ENCODE results near the gene UBASH3A. TPM values are rescaled to one million over a fixed set of nuclear protein-coding genes. Genes with fewer than 3 reads are reported as not detected.

UBASH3A gene
- polyA plus RNA-seq, 1 of the 3 experiments (the other 2 are of a cell fraction) = not detected

GRCh38 chr21:42379426-42380215, 24.1 kb upstream of the UBASH3A start:
- Histone ChIP-seq H3K4me1 (ENCODE audit: control insufficient read depth in 1 of 2, insufficient read depth in 2 of 2, low read depth in 1 of 2, low read length in 1 of 2) (no peaks in the 10 kb centered on the region), H3K9me3 (no peaks in the 10 kb centered on the region), H3K27me3 (ENCODE audit: insufficient read depth) (no peaks in the 10 kb centered on the region), H2AFZ (ENCODE audit: low read depth) (no peak overlapping the region), H3F3A (replicated peaks; ENCODE audit: insufficient read depth) (no peaks in the 10 kb centered on the region), H3K9me2 (no peaks in the 10 kb centered on the region), H3K27ac (ENCODE audit: low read depth in 2 of 2, low read length in 1 of 2) (no peak overlapping the region), H3K79me2 (ENCODE audit: insufficient read depth) (no peaks in the 10 kb centered on the region), H3K9ac (no peak overlapping the region), H4K20me1 (ENCODE audit: insufficient read depth) (no peaks in the 10 kb centered on the region), H3K36me3 (replicated peaks in 1 of 2; ENCODE audit: control insufficient read depth in 1 of 2, insufficient read depth in 2 of 2, low read length in 1 of 2) (no peaks in the 10 kb centered on the region), H3K4me2 (no peak overlapping the region), H3K4me3 (ENCODE audit: low read depth in 2 of 2, low read length in 1 of 2) (no peak overlapping the region)
- WGBS (ENCODE audit: low lambda C conversion rate) = 17% methylated on average over 12 of the region's 17 CpGs
- CTCF ChIA-PET = no interaction called here
- POLR2A ChIA-PET = no interaction called here
- TF ChIP-seq EZH2phosphoT487 (IDR thresholded peaks at IDR 0.05; ENCODE audit: borderline replicate concordance, low read depth) (no peak), SIN3A (IDR thresholded peaks at IDR 0.05; ENCODE audit: borderline replicate concordance, low read depth, low read length) (no peak)
- no peak for DNase-seq

GRCh38 chr21:42381347-42381984, 22.2 kb upstream of the UBASH3A start:
- ChIA-PET CTCF (interaction anchor here (0.8 to 1.7 kb wide), 7 partner anchors 17 to 236 kb away, joined by 3 to 8 read pairs (median 3); no protein-coding TSS in a partner anchor), POLR2A (no interaction called here)
- WGBS (ENCODE audit: low lambda C conversion rate) = 0% methylated on average over 1 of the region's 1 CpG
- Histone ChIP-seq H3K36me3 (replicated peaks in 1 of 2; ENCODE audit: control insufficient read depth in 1 of 2, insufficient read depth in 2 of 2, low read length in 1 of 2) (no peaks in the 10 kb centered on the region), H3K27ac (ENCODE audit: low read depth in 2 of 2, low read length in 1 of 2) (no peak overlapping the region), H3F3A (replicated peaks; ENCODE audit: insufficient read depth) (no peaks in the 10 kb centered on the region), H3K4me2 (no peak overlapping the region), H2AFZ (ENCODE audit: low read depth) (no peak overlapping the region), H4K20me1 (ENCODE audit: insufficient read depth) (no peaks in the 10 kb centered on the region), H3K9ac (no peak overlapping the region), H3K4me1 (ENCODE audit: control insufficient read depth in 1 of 2, insufficient read depth in 2 of 2, low read depth in 1 of 2, low read length in 1 of 2) (no peaks in the 10 kb centered on the region), H3K9me3 (no peaks in the 10 kb centered on the region), H3K27me3 (ENCODE audit: insufficient read depth) (no peaks in the 10 kb centered on the region), H3K79me2 (ENCODE audit: insufficient read depth) (no peaks in the 10 kb centered on the region), H3K9me2 (no peaks in the 10 kb centered on the region), H3K4me3 (ENCODE audit: low read depth in 2 of 2, low read length in 1 of 2) (no peak overlapping the region)
- TF ChIP-seq NRF1 (IDR thresholded peaks at IDR 0.05; ENCODE audit: low read depth, low read length) (no peak), MEF2A (IDR thresholded peaks at IDR 0.05; ENCODE audit: borderline replicate concordance, low read depth) (no peak), SMC3 (IDR thresholded peaks at IDR 0.05; ENCODE audit: low read depth, low read length) (0 out of 2 replicates have a peak, but pooled peaks have one; percentile 4), TEAD4 (IDR thresholded peaks at IDR 0.05; ENCODE audit: borderline replicate concordance, insufficient read depth) (no peak), RAD21 (IDR thresholded peaks at IDR 0.05; ENCODE audit: low read length) (peak; percentile 39), POLR2AphosphoS5 (IDR thresholded peaks at IDR 0.05; ENCODE audit: low read depth, low read length) (no peak), CTCF (IDR thresholded peaks at IDR 0.05) (peak; percentile 31)
- DNase-seq = no peak
